GM12878 (cell line): ENCODE results near the gene SLC9C1. TPM values are rescaled to one million over a fixed set of nuclear protein-coding genes. Genes with fewer than 3 reads are reported as not detected.

ENCODE experiments used
- ATAC-seq: fragments of 200-7000 bp; cut with Tn5 transposase; 3 replicates; pipeline ENCODE4 v1.9.1; 2020; ENCODE audit warnings: mild to moderate bottlenecking, moderate library complexity
- BruUV-seq: library from RNA; stranded (reverse); fragments of 400-500 nt; replicated peaks from 2 replicates; lab custom pipeline; 2021; lab: Mats Ljungman, UMichigan
- CTCF ChIA-PET: fragments of 300-600 bp; sonication (Branson Sonifier 250); formaldehyde crosslinking; extraction: SDS; loops from one replicate; lab custom pipeline; 2021; ENCODE audit warnings: inconsistent platforms; lab: Yijun Ruan, JAX
- POLR2A ChIA-PET: fragments of 350-600 bp; formaldehyde crosslinking; extraction: SDS; loops from one replicate; lab custom pipeline; 2021; ENCODE audit warnings: inconsistent platforms; lab: Charles Lee
- RAD21 ChIA-PET: fragments of 300-600 bp; sonication (Branson Sonifier 250); formaldehyde crosslinking; loops from one replicate; lab custom pipeline; 2023; ENCODE audit warnings: antibody characterized with exemption; ENCODE audit not compliant: unreplicated experiment; lab: Charles Lee
- SMC1A ChIA-PET: fragments of 300-600 bp; sonication (Branson Sonifier 250); formaldehyde crosslinking; loops from one replicate; lab custom pipeline; 2023; ENCODE audit not compliant: unreplicated experiment, uncharacterized antibody; lab: Charles Lee
- DNase-seq: peaks from one replicate; pipeline ENCODE4 v3.0.0-alpha.2; 2011; ENCODE audit warnings: low read depth, low spot score
- FAIRE-seq: peaks from 3 replicates; lab custom pipeline; 2011; peaks lifted over from hg19 to GRCh38; lab: Jason Lieb, UNC
- H2AFZ ChIP-seq: 2 replicates; pipeline ENCODE4 v1.6.0; 2011; ENCODE audit warnings: low read depth, low read length, control low read depth; ENCODE audit not compliant: control insufficient read depth
- H3K27ac ChIP-seq: 2 replicates; pipeline ENCODE4 v1.5.1; 2011; ENCODE audit warnings: control low read depth; ENCODE audit not compliant: control insufficient read depth, insufficient read depth
- H3K27me3 ChIP-seq, 2 experiments: replicated peaks in 1 of 2; 2 replicates each; pipeline versions ENCODE4 v1.6.0 to v1.6.1; 2011; ENCODE audit warnings: low read length in 1 of 2; ENCODE audit not compliant: control insufficient read depth in 2 of 2, insufficient read depth in 2 of 2
- H3K36me3 ChIP-seq, 2 experiments: 2 replicates each; pipeline ENCODE4 v1.5.1; 2011; ENCODE audit warnings: low read length in 1 of 2; ENCODE audit not compliant: control insufficient read depth in 2 of 2, insufficient read depth in 2 of 2
- H3K4me1 ChIP-seq: 2 replicates; pipeline ENCODE4 v1.6.1; 2011; ENCODE audit warnings: mild to moderate bottlenecking, low read length, moderate library complexity, mixed read lengths; ENCODE audit not compliant: control insufficient read depth, insufficient read depth
- H3K4me2 ChIP-seq: 2 replicates; pipeline ENCODE4 v1.6.0; 2011; ENCODE audit warnings: control low read depth; ENCODE audit not compliant: control insufficient read depth, insufficient read depth
- H3K4me3 ChIP-seq: fragments of 200-600 bp; sonication (generic); 2 replicates; pipeline ENCODE4 v1.5.1; 2016
- H3K79me2 ChIP-seq: 2 replicates; pipeline ENCODE4 v1.6.0; 2011; ENCODE audit warnings: low read length; ENCODE audit not compliant: control insufficient read depth, insufficient read depth
- H3K9ac ChIP-seq: 2 replicates; pipeline ENCODE4 v1.8.0; 2011; ENCODE audit warnings: low read length, control low read depth, mixed read lengths; ENCODE audit not compliant: control insufficient read depth, insufficient read depth
- H3K9me3 ChIP-seq: replicated peaks from 3 replicates; pipeline ENCODE4 v1.5.1; 2011; ENCODE audit warnings: mild to moderate bottlenecking, low read length; ENCODE audit not compliant: control insufficient read depth, insufficient read depth
- H4K20me1 ChIP-seq: 2 replicates; pipeline ENCODE4 v1.6.0; 2011; ENCODE audit not compliant: control insufficient read depth, insufficient read depth
- CBX3 ChIP-seq: fragments of 200-600 bp; sonication (generic); IDR thresholded peaks from 2 replicates; pipeline ENCODE4 v1.6.1; 2016; ENCODE audit warnings: low read depth, borderline replicate concordance
- IKZF1 ChIP-seq: fragments of 450-650 bp; conservative IDR thresholded peaks from 2 replicates; pipeline ENCODE4 v1.6.1; 2017; ENCODE audit warnings: antibody characterized with exemption, mild to moderate bottlenecking
- MTA3 ChIP-seq: IDR thresholded peaks from 2 replicates; pipeline ENCODE4 v1.6.1; 2012; ENCODE audit warnings: low read length, inconsistent platforms, borderline replicate concordance
- MYB ChIP-seq: fragments of 150-350 bp; IDR thresholded peaks from 2 replicates; pipeline ENCODE4 v1.6.1; 2014; ENCODE audit warnings: mild to moderate bottlenecking, low read depth, low read length, borderline replicate concordance
- NR2C2 ChIP-seq: IDR thresholded peaks from 2 replicates; pipeline ENCODE4 v1.6.1; 2011; ENCODE audit warnings: borderline replicate concordance, low read depth; ENCODE audit not compliant: control insufficient read depth, insufficient read length
- RELA ChIP-seq: fragments of 450-650 bp; IDR thresholded peaks from 2 replicates; pipeline ENCODE4 v1.8.0; 2014; ENCODE audit warnings: borderline replicate concordance; ENCODE audit not compliant: partially characterized antibody
- SKIL ChIP-seq: fragments of 450-650 bp; IDR thresholded peaks from 2 replicates; pipeline ENCODE4 v1.6.1; 2017; ENCODE audit warnings: mild to moderate bottlenecking, low read depth, inconsistent platforms; ENCODE audit not compliant: poor library complexity, severe bottlenecking
- SMAD5 ChIP-seq: IDR thresholded peaks from 2 replicates; pipeline ENCODE4 v1.6.1; 2016; ENCODE audit warnings: antibody characterized with exemption, low read depth
- USF2 ChIP-seq: IDR thresholded peaks from 2 replicates; pipeline ENCODE4 v1.6.1; 2011; ENCODE audit warnings: low read depth, low read length, improper control_type of control experiment, borderline replicate concordance
- ZNF24 ChIP-seq: fragments of 450-650 bp; IDR thresholded peaks from 2 replicates; pipeline ENCODE4 v1.6.1; 2017; ENCODE audit warnings: antibody characterized with exemption, mild to moderate bottlenecking
- ZNF274 ChIP-seq: IDR thresholded peaks from one replicate; pipeline ENCODE4 v1.8.0; 2011; ENCODE audit not compliant: insufficient read length, insufficient read depth
- ZNF687 ChIP-seq: fragments of 450-650 bp; IDR thresholded peaks from 2 replicates; pipeline ENCODE4 v1.6.1; 2017; ENCODE audit warnings: mild to moderate bottlenecking, moderate library complexity
- WGBS: methylation state at CpG from one replicate; pipeline ENCODE4 v1.1.6; 2016; ENCODE audit warnings: low lambda C conversion rate; ENCODE audit not compliant: insufficient replicate concordance, insufficient coverage; ENCODE audit errors: missing lambda C conversion rate; 5-methylcytosine and 5-hydroxymethylcytosine counted together
- in situ Hi-C: fragments of 300-500 bp; cut with MboI; formaldehyde crosslinking; loops from 9 replicates; pipeline ENCODE4 v1.14.3; 2018; ENCODE audit warnings: mixed read lengths
- intact Hi-C: fragments of 100-400 bp; cut with micrococcal nuclease; formaldehyde crosslinking; loops from one replicate; pipeline ENCODE4 v1.14.2; 2022; ENCODE audit not compliant: unreplicated experiment
- polyA plus RNA-seq, 11 experiments: library from polyadenylated mRNA; depleted of rRNA in 4 of 11; unstranded in 6 of 11; stranded (reverse) in 5 of 11; fragments of >200 nt; fragmentation: Nextera tagmentation in 4 of 11; fragmentation: Illumina TruSeq in 1 of 11; extraction: Ambion mirVana in 4 of 11; extraction: Trizol in 1 of 11; gene quantifications; 1 replicate in 1 of 11; 2 replicates in 10 of 11; pipeline versions ENCODE4 v1.2.1 to v1.2.3, GENCODE V29; 2011 to 2016; ENCODE audit warnings: inconsistent platforms in 2 of 11, missing spikeins in 2 of 11, low read depth in 1 of 11
- total RNA-seq, 4 experiments: library from RNA; depleted of rRNA in 3 of 4; stranded (reverse); fragments of >200 nt in 3 of 4; fragmentation: Illumina TruSeq in 1 of 4; extraction: Trizol in 1 of 4; gene quantifications; 2 replicates each; pipeline versions ENCODE4 v1.2.1 to v1.2.3, GENCODE V29; 2013 to 2021
- TF ChIP-seq, protein P1 (sequence below): IDR thresholded peaks from 2 replicates; pipeline ENCODE4 v1.6.1; 2011; ENCODE audit warnings: borderline replicate concordance, low read depth, mild to moderate bottlenecking, moderate library complexity, low read length; ENCODE audit not compliant: insufficient read depth, poor library complexity, severe bottlenecking

SLC9C1 gene
- total and polyA plus RNA-seq, 10 of the 15 experiments (the other 5 are each of a cell fraction or from before 2014, with no cell fraction given) = not detected

DNA sequence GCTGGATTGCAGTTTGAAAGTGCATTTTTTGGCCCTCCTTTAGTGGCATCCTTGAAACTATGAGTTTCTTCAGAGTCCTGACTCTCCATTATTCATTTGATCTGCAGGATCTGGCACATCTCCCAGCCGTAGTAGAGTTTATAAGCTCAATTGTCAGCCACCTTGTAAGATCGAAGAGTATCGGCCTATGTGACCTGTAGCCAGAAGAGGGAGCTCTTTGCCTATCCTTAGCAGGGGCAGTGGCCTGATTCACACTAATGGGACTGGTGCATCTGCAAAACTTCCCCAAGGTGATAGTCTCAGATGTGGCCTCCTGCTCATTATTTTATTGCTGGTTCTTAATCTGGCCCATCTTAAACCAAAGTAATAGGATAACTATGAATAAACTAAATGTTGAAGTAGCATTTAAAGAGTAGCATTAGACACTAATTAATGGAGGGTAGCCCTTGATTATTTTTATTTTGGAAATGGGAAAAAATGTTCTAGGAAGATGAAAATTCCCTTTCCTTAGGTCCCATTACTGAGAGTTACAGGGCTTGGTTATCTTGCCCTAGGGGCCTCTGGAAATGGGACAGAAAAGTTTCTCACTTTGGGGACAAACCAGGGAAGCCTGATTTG lies 182.1 kb downstream of the SLC9C1 start:
- no TSS peak for BruUV-seq
- H4K20me1 ChIP-seq = no peaks in the 10 kb centered on the region
- H3K27me3 ChIP-seq = no peaks in the 10 kb centered on the region
- ATAC-seq (peak; percentile 59), DNase-seq (no peak), FAIRE-seq (peak; percentile 62)
- no peak overlapping the region for H3K4me2 ChIP-seq
- H3K4me1 ChIP-seq = peaks cover 46% of the 10 kb centered on the region
- no peak overlapping the region for H3K4me3 ChIP-seq
- H3K27ac ChIP-seq = peak overlapping the region; percentile 95
- CTCF ChIA-PET = interaction anchor here (0.6 to 4.1 kb wide), 71 partner anchors 9 to 925 kb away, joined by 3 to 94 read pairs (median 5); partner anchors contain the start of genes ABHD10, BTLA, CD200 and GCSAM
- H3K36me3 ChIP-seq = no peaks in the 10 kb centered on the region; a peak in 1 of 4 replicates
- H2AFZ ChIP-seq = no peak overlapping the region
- 0% methylated on average over 3 of the region's 3 CpGs for WGBS
- H3K9me3 ChIP-seq = no peaks in the 10 kb centered on the region
- POLR2A ChIA-PET = interaction anchor here (0.6 to 1.5 kb wide), 8 partner anchors 21 to 343 kb away, joined by 3 to 21 read pairs (median 4); partner anchors contain the start of gene GCSAM
- SMC1A ChIA-PET = interaction anchor here (0.7 to 4.2 kb wide), 59 partner anchors 9 to 867 kb away, joined by 3 to 92 read pairs (median 4); partner anchors contain the start of genes BTLA, CD200, GCSAM and SLC9C1
- intact Hi-C loops (loop anchor here (1.0 to 10.0 kb wide), 6 partner anchors 181 to 863 kb away; partner anchors contain the start of gene CD200R1), in situ Hi-C loops (loop anchor here (5.0 kb wide), 3 partner anchors 180 to 410 kb away; partner anchors contain the start of gene SLC9C1)
- RAD21 ChIA-PET = interaction anchor here (0.7 to 2.8 kb wide), 62 partner anchors 9 to 907 kb away, joined by 3 to 83 read pairs (median 4); partner anchors contain the start of genes ABHD10, ATG3, BTLA and CD200
- H3K9ac ChIP-seq = no peak overlapping the region
- H3K79me2 ChIP-seq = peaks cover 10% of the 10 kb centered on the region
- TF ChIP-seq SKIL (no peak), IKZF1 (peak; percentile 27; the same call in 1 of the 2 replicates), MYB (no peak), ZNF687 (peak; percentile 69; the same call in 1 of the 2 replicates), USF2 (no peak), ZNF274 (no peak), RELA (peak; percentile 51), SMAD5 (no peak), CBX3 (no peak), MTA3 (peak; percentile 54; the same call in 1 of the 2 replicates), ZNF24 (0 out of 2 replicates have a peak, but pooled peaks have one; percentile 7), NR2C2 (no peak)
- TF ChIP-seq, protein P1, sequence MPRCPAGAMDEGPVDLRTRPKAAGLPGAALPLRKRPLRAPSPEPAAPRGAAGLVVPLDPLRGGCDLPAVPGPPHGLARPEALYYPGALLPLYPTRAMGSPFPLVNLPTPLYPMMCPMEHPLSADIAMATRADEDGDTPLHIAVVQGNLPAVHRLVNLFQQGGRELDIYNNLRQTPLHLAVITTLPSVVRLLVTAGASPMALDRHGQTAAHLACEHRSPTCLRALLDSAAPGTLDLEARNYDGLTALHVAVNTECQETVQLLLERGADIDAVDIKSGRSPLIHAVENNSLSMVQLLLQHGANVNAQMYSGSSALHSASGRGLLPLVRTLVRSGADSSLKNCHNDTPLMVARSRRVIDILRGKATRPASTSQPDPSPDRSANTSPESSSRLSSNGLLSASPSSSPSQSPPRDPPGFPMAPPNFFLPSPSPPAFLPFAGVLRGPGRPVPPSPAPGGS = peak; percentile 29
